ENCODE results near the gene FHAD1.

Gene FHAD1

DNA sequence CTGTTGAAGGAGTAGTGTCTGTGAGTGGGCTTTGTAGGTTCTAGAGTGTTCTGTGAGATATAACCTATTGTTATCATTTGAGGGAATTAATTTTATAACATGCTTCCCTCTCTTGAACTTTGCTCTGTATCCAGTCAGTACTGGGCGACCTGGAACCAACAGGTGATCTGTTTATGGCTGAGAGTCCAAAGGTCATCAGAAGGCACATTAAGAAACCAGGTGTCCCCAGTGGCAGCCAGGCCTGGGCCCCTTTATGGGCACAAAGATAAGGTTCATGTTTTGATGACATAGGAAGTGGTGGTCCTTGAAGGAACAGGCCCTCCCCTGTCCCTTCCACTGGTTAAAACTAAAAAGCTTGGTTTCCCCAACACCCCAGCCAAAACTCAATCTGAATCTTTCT lies 61.1 kb downstream of the FHAD1 start:
- ChIA-PET POLR2A (no interaction called here), CTCF (interaction anchor here (1.6 to 2.1 kb wide), 2 partner anchors 12 to 180 kb away, joined by 6 to 9 read pairs; no protein-coding TSS in a partner anchor)
- no peak for DNase-seq (ENCODE audit: extremely low spot score)
- no peak for TF ChIP-seq CTCF (IDR thresholded peaks at IDR 0.05; ENCODE audit: control extremely low read depth, extremely low read depth, low read depth, missing control alignments)

GRCh38 chr1:15308621-15309027 lies 61.6 kb downstream of the FHAD1 start:
- TF ChIP-seq CTCF (IDR thresholded peaks at IDR 0.05; ENCODE audit: control extremely low read depth, extremely low read depth, low read depth, missing control alignments): no peak
- ChIA-PET CTCF (interaction anchor here (1.2 to 2.1 kb wide), 3 partner anchors 10 to 180 kb away, joined by 3 to 9 read pairs (median 6); no protein-coding TSS in a partner anchor), POLR2A (no interaction called here)
- no peak for DNase-seq (ENCODE audit: extremely low spot score)

DNA sequence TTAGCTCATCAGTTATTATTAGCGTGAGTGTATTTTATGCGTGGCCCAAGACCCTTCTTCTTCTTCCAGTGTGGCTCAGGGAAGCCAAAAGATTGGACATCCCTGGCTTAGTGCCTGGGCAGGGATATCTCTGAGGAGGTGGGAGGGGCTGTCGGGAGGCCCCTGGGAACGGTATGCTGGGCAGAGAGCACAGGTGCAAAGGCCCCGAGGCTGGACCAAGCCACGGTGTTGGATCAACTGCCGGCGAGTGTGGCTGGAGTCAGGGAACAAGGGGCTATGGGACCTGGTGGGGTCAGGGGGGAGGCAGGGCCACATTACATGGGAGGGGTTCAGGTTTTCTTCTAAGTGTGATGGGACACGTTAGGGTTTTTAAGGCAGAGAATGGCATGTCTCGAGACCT lies 62.7 kb downstream of the FHAD1 start:
- DNase-seq (ENCODE audit: extremely low spot score): no peak
- CTCF ChIA-PET: interaction anchor here (1.2 to 2.1 kb wide), 3 partner anchors 8 to 181 kb away, joined by 3 to 9 read pairs (median 6); no protein-coding TSS in a partner anchor
- TF ChIP-seq CTCF (IDR thresholded peaks at IDR 0.05; ENCODE audit: control extremely low read depth, extremely low read depth, low read depth, missing control alignments): no peak
- POLR2A ChIA-PET: no interaction called here

- TF ChIP-seq CTCF (IDR thresholded peaks at IDR 0.05; ENCODE audit: control extremely low read depth, extremely low read depth, low read depth, missing control alignments): no peak
- CTCF ChIA-PET: no interaction called here
- POLR2A ChIA-PET: no interaction called here
- DNase-seq (ENCODE audit: extremely low spot score): no peak
Measured at GRCh38 chr1:15310544-15310943, 63.5 kb downstream of the FHAD1 start.

DNA sequence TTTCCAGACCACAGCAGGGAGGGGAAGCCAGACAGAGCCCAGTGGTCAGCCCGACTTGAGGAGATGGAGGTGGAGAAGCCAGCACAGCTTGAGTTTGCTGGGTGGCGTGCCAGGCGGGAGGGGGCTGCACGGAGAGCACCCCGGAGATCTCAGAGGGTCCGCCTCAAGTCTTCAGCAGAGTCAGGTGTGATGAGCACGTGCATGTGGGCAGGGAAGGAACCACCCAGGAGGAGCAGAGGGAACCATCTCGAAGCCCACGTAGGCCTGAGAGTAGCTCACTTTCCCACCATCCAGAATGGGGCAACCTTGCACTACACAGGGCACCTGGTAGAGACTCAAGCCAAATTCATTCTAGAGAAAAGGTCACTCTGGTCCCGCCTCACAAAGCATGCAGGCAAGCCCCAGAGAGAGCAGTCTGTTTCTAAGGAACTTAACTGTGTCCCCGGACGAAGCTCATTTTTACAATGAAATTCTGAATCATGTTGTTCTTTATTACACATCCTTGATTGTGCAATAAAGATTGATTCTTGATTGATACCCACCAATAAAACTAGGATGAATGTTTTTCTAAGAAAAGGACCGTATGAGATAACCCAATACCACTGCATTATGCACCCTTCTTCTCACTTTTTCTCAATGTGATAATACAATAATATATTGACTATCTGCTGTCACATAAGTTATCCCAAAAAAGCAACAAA lies 64.2 kb downstream of the FHAD1 start:
- no peak for TF ChIP-seq CTCF (IDR thresholded peaks at IDR 0.05; ENCODE audit: control extremely low read depth, extremely low read depth, low read depth, missing control alignments)
- CTCF ChIA-PET: interaction anchor here (2.1 to 4.1 kb wide), 2 partner anchors 12 to 183 kb away, joined by 7 to 23 read pairs; no protein-coding TSS in a partner anchor
- DNase-seq (ENCODE audit: extremely low spot score): no peak
- POLR2A ChIA-PET: no interaction called here

- POLR2A ChIA-PET: no interaction called here
- CTCF ChIA-PET: interaction anchor here (1.7 to 4.1 kb wide), 3 partner anchors 12 to 183 kb away, joined by 4 to 23 read pairs (median 7); no protein-coding TSS in a partner anchor
- TF ChIP-seq CTCF (IDR thresholded peaks at IDR 0.05; ENCODE audit: control extremely low read depth, extremely low read depth, low read depth, missing control alignments): no peak
- DNase-seq (ENCODE audit: extremely low spot score): no peak
Measured at GRCh38 chr1:15311880-15312279, 64.9 kb downstream of the FHAD1 start.

All from GM10248 (cell line).